ENCODE data around the gene APCDD1L.

GRCh38 chr20:58416835-58417234 is 98.4 kb downstream of the APCDD1L start:
- TF ChIP-seq POLR2AphosphoS5 (IDR thresholded peaks at IDR 0.05; ENCODE audit: low read depth): no peak
- TF ChIP-seq CTCF (IDR thresholded peaks at IDR 0.05; ENCODE audit: insufficient read depth, low read length): no peak

All from HL-60 (cell line).